Ascending aorta (tissue), 2 donors: ENCODE data around the gene GP2. TPM values are rescaled to one million over a fixed set of nuclear protein-coding genes. Genes with fewer than 3 reads are reported as not detected.
"Not testable (repeated sequence)": the region's sequence is repeated elsewhere in the genome, so short reads cannot be mapped to it uniquely, and the experiment has no call there.

Source experiments
- DNase-seq, 2 donors: peaks; one replicate each; pipeline ENCODE4 v3.0.0-alpha.2; 2019; ENCODE audit warnings: low spot score in 2 of 2
- H3K27ac ChIP-seq, 2 donors: fragments of 200-600 bp; sonication (generic); one replicate each; pipeline ENCODE4 v1.5.1; 2016 to 2017; ENCODE audit warnings: mild to moderate bottlenecking in 1 of 2
- H3K27me3 ChIP-seq: fragments of 200-600 bp; sonication (generic); one replicate; pipeline ENCODE4 v1.5.1; 2017
- H3K36me3 ChIP-seq, 2 donors: fragments of 200-600 bp; sonication (generic); one replicate each; pipeline ENCODE4 v1.5.1; 2016
- H3K4me1 ChIP-seq, 2 donors: fragments of 200-600 bp; sonication (generic); one replicate each; pipeline ENCODE4 v1.5.1; 2016 to 2017; ENCODE audit warnings: mild to moderate bottlenecking in 1 of 2
- H3K4me3 ChIP-seq, 2 donors: fragments of 200-600 bp; sonication (generic); one replicate each; pipeline ENCODE4 v1.5.1; 2016 to 2017; ENCODE audit warnings: mild to moderate bottlenecking in 1 of 2
- H3K9me3 ChIP-seq, 2 donors: fragments of 200-600 bp; sonication (generic); one replicate each; pipeline ENCODE4 v1.5.1; 2016
- intact Hi-C: fragments of 100-400 bp; cut with DNase I; formaldehyde crosslinking; loops from one replicate; pipeline ENCODE4 v1.15.1; 2023
- total RNA-seq: library from RNA; depleted of rRNA; stranded (reverse); fragments of >200 nt; gene quantifications from one replicate; pipeline ENCODE4 v1.1.0, GENCODE V29; 2016
- TF ChIP-seq, protein P1 (sequence below), 3 experiments: fragments of 200-600 bp in 2 of 3; fragments of 450-650 bp in 1 of 3; sonication (generic) in 2 of 3; IDR thresholded peaks; one replicate each; pipeline ENCODE4 v1.5.1; 2016 to 2019; ENCODE audit warnings: antibody characterized with exemption in 3 of 3, mild to moderate bottlenecking in 1 of 3, moderate library complexity in 1 of 3

Gene GP2
- total RNA-seq, 1 donor from 2014 or later: 0.11 TPM

DNA sequence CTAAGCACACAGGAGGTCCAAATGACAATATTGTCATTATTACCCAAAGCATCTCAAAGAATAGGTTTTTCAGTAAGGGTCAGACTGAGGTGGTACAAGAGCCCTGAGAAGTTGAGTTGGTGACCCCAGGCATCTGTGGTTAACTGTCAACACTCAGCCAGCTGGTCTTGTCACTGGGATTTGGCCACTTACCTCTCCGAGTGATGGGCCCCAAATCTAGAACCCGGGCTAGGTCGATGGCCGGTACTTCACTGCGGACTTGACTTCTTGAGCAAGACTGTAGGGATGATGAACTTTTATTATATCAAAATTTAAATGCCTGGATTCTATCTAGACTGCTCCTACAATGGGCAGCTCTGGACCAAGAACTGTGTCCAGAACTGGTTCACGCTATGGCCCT is 11.5 kb downstream of the GP2 start:
- Histone ChIP-seq H3K27me3 (no peaks in the 10 kb centered on the region), H3K36me3 (no peaks in the 10 kb centered on the region), H3K27ac (no peak overlapping the region), H3K4me1 (no peaks in the 10 kb centered on the region), H3K4me3 (no peak overlapping the region), H3K9me3 (no peaks in the 10 kb centered on the region)
- TF ChIP-seq, protein P1, sequence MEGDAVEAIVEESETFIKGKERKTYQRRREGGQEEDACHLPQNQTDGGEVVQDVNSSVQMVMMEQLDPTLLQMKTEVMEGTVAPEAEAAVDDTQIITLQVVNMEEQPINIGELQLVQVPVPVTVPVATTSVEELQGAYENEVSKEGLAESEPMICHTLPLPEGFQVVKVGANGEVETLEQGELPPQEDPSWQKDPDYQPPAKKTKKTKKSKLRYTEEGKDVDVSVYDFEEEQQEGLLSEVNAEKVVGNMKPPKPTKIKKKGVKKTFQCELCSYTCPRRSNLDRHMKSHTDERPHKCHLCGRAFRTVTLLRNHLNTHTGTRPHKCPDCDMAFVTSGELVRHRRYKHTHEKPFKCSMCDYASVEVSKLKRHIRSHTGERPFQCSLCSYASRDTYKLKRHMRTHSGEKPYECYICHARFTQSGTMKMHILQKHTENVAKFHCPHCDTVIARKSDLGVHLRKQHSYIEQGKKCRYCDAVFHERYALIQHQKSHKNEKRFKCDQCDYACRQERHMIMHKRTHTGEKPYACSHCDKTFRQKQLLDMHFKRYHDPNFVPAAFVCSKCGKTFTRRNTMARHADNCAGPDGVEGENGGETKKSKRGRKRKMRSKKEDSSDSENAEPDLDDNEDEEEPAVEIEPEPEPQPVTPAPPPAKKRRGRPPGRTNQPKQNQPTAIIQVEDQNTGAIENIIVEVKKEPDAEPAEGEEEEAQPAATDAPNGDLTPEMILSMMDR (IDR thresholded peaks at IDR 0.05): no peak
- DNase-seq: no peak
- intact Hi-C loops: no loop called here

DNA sequence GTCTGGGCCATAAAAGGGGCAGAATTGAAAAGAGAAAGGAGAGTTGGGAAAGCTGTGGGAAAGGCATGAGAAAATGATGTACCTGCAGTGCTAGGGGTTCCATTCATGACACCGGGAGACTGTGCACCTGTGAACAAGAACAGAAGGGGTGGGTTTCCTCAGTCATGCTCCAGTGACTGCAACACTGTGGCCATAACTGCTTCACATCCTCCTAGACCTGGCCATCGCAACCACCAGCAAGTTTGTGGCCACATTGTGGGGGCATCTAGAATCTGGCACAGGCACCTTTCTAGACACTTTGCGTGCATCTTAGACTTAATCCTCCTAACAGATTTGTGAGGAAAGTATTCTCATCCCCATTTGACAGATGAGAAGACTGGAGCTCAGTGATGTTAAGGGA is 12.7 kb downstream of the GP2 start:
- H3K27ac ChIP-seq: no peak overlapping the region
- TF ChIP-seq, protein P1 (IDR thresholded peaks at IDR 0.05): no peak
- DNase-seq: no peak
- no peaks in the 10 kb centered on the region for H3K27me3 ChIP-seq
- H3K4me1 ChIP-seq: no peaks in the 10 kb centered on the region
- H3K9me3 ChIP-seq: no peaks in the 10 kb centered on the region
- no peak overlapping the region for H3K4me3 ChIP-seq
- H3K36me3 ChIP-seq: no peaks in the 10 kb centered on the region
- intact Hi-C loops: no loop called here

GRCh38 chr16:20313741-20314140 is 13.6 kb downstream of the GP2 start:
- H3K4me3 ChIP-seq: no peak overlapping the region
- H3K27ac ChIP-seq: no peak overlapping the region
- H3K9me3 ChIP-seq: no peaks in the 10 kb centered on the region
- intact Hi-C loops: no loop called here
- DNase-seq: no peak
- no peaks in the 10 kb centered on the region for H3K27me3 ChIP-seq
- TF ChIP-seq, protein P1 (IDR thresholded peaks at IDR 0.05): no peak
- no peaks in the 10 kb centered on the region for H3K36me3 ChIP-seq
- no peaks in the 10 kb centered on the region for H3K4me1 ChIP-seq

- H3K9me3 ChIP-seq, H3K27me3 ChIP-seq, intact Hi-C loops, H3K4me3 ChIP-seq, H3K4me1 ChIP-seq, H3K27ac ChIP-seq, H3K36me3 ChIP-seq, DNase-seq: not testable (repeated sequence)
Observed at GRCh38 chr16:20312536-20313095, 14.7 kb downstream of the GP2 start.

GRCh38 chr16:20311548-20311947 is 15.8 kb downstream of the GP2 start:
- Histone ChIP-seq H3K4me1 (no peaks in the 10 kb centered on the region), H3K9me3 (no peaks in the 10 kb centered on the region), H3K4me3 (no peak overlapping the region), H3K36me3 (no peaks in the 10 kb centered on the region), H3K27ac (no peak overlapping the region), H3K27me3 (no peaks in the 10 kb centered on the region)
- DNase-seq: no peak
- TF ChIP-seq, protein P1 (IDR thresholded peaks at IDR 0.05): no peak
- intact Hi-C loops: no loop called here

DNA sequence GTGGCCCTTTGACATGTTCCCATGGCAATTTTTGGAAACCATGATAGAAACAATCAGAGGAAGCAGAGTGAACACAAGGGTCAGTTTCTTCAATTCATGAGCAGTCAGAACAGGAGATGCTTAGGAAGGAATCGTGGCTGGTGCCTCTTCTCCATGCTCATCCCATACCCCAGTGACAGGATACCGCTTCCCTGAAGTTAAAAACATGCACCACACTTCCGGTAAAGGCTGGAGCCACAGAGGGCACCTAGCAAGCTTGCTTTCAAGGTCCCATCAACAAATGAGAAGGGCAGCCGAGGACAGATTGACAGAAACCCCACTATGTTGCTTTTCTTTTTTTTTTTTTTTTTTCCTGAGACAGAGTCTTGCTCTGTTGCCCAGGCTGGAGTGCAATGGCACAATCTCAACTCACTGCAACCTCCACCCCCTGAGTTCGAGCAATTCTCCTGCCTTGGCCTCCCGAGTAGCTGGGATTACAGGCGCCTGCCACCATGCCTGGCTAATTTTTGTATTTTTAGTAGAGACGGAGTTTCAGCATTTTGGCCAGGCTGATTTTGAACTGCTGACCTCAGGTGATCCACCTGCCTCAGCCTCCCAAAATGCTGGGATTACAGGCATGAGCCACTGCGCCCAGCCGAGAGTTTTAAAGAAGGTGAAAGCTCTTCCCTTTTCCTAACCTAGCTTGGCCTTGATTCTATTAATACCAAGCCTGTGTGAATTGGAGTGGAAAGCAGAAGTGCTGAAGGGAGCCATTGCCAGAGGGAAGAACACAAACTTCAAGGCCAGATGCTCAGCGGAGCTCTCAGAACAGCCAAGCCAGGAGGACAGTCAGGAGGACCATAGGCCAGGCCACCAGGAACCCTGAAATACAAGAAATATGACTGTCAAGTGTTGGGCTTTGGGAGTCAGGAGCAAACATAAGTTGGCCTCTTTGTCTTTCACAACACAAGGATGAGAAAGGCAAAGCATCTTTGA is 16.6 kb downstream of the GP2 start:
- no peak overlapping the region for H3K27ac ChIP-seq

More for the DNA sequence above, 16.6 kb downstream of the GP2 start:
- Histone ChIP-seq H3K27me3 (no peaks in the 10 kb centered on the region), H3K36me3 (no peaks in the 10 kb centered on the region), H3K4me1 (no peaks in the 10 kb centered on the region), H3K4me3 (no peak overlapping the region), H3K9me3 (no peaks in the 10 kb centered on the region)
- TF ChIP-seq, protein P1 (IDR thresholded peaks at IDR 0.05): no peak
- intact Hi-C loops: no loop called here
- DNase-seq: no peak
